Brain pericyte (primary cell): Measurements from ENCODE around the gene ELL.
"Not testable (repeated sequence)": the region's sequence is repeated elsewhere in the genome, so short reads cannot be mapped to it uniquely, and the experiment has no call there.

Experiments
- DNase-seq: peaks from one replicate; pipeline ENCODE4 v3.0.0-alpha.2; 2012; ENCODE audit warnings: low read depth, low spot score

ELL gene

GRCh38 chr19:18521692-18522123 lies at the start of gene ELL:
ELL (minus strand) TSS chr19:18522070; CDS start chr19:18522055, 15 bp downstream.
- no peak for DNase-seq

GRCh38 chr19:18568367-18568766 lies 46.5 kb upstream of the ELL start:
- DNase-seq, result no peak

- DNase-seq, result no peak
These were observed 45.1 kb upstream of the ELL start for GRCh38 chr19:18566953-18567352.

GRCh38 chr19:18562086-18562485 lies 40.2 kb upstream of the ELL start:
- DNase-seq, result no peak

- DNase-seq, result no peak
These were observed 37.8 kb upstream of the ELL start for GRCh38 chr19:18559685-18560084.

GRCh38 chr19:18558604-18559003 lies 36.7 kb upstream of the ELL start:
- DNase-seq, result no peak

GRCh38 chr19:18558202-18558555 lies 36.3 kb upstream of the ELL start:
- DNase-seq, result no peak

GRCh38 chr19:18557411-18558201 lies 35.7 kb upstream of the ELL start, which contains the start of gene KXD1:
KXD1 (plus strand) TSS chr19:18557870; CDS start chr19:18562057, 4,187 bp downstream.
- DNase-seq, result peak; percentile 90

GRCh38 chr19:18551631-18552030 lies 29.8 kb upstream of the ELL start:
- no peak for DNase-seq

GRCh38 chr19:18543814-18544475 lies 22.1 kb upstream of the ELL start:
- no peak for DNase-seq

- DNase-seq, result peak; percentile 60
These were observed 21.3 kb upstream of the ELL start, which contains the start of gene FKBP8 for GRCh38 chr19:18542941-18543813. FKBP8 (minus strand) TSS chr19:18543573; CDS start chr19:18541970, 1,603 bp downstream.

GRCh38 chr19:18541992-18542940 lies 20.4 kb upstream of the ELL start:
- no peak for DNase-seq

GRCh38 chr19:18541258-18541991 lies 19.6 kb upstream of the ELL start:
- no peak for DNase-seq

GRCh38 chr19:18540200-18540599 lies 18.3 kb upstream of the ELL start:
- DNase-seq, result not testable (repeated sequence)

GRCh38 chr19:18539372-18539771 lies 17.5 kb upstream of the ELL start:
- DNase-seq, result no peak

- no peak for DNase-seq
These were observed 16.2 kb upstream of the ELL start for GRCh38 chr19:18538115-18538514.

GRCh38 chr19:18537431-18537830 lies 15.6 kb upstream of the ELL start:
- no peak for DNase-seq

GRCh38 chr19:18536475-18536874 lies 14.6 kb upstream of the ELL start:
- no peak for DNase-seq

GRCh38 chr19:18533058-18533457 lies 11.2 kb upstream of the ELL start:
- no peak for DNase-seq
